Trophoblast cell (in vitro differentiated cells and primary cell): ENCODE data around the gene GDPD5.

Source experiments
- DNase-seq, 2 donors: peaks; one replicate each; pipeline ENCODE4 v3.0.0-alpha.2; 2016
- H2AFZ ChIP-seq: 2 replicates; pipeline ENCODE4 v1.6.1; 2013; ENCODE audit warnings: low read length, moderate library complexity, mild to moderate bottlenecking; ENCODE audit not compliant: insufficient read depth, poor library complexity
- H2AK5ac ChIP-seq: 2 replicates; pipeline ENCODE4 v1.6.1; 2013; ENCODE audit warnings: mild to moderate bottlenecking, low read length
- H2BK120ac ChIP-seq: 2 replicates; pipeline ENCODE4 v1.6.1; 2013; ENCODE audit warnings: low read length, mild to moderate bottlenecking, moderate library complexity; ENCODE audit not compliant: insufficient read depth, poor library complexity
- H2BK12ac ChIP-seq: 2 replicates; pipeline ENCODE4 v1.6.1; 2013; ENCODE audit warnings: mild to moderate bottlenecking, low read length, moderate library complexity
- H2BK5ac ChIP-seq: 2 replicates; pipeline ENCODE4 v1.6.1; 2013; ENCODE audit warnings: low read length, low read depth, moderate library complexity, mild to moderate bottlenecking; ENCODE audit not compliant: poor library complexity
- H3K14ac ChIP-seq: 2 replicates; pipeline ENCODE4 v1.6.1; 2013; ENCODE audit warnings: mild to moderate bottlenecking, low read length
- H3K18ac ChIP-seq: 2 replicates; pipeline ENCODE4 v1.6.1; 2013; ENCODE audit warnings: mild to moderate bottlenecking, low read length
- H3K23ac ChIP-seq: 2 replicates; pipeline ENCODE4 v1.6.1; 2013; ENCODE audit warnings: low read length
- H3K27ac ChIP-seq: 2 replicates; pipeline ENCODE4 v1.5.1; 2013; ENCODE audit warnings: low read depth, mild to moderate bottlenecking, inconsistent platforms, low read length, moderate library complexity
- H3K27me3 ChIP-seq: 2 replicates; pipeline ENCODE4 v1.6.1; 2013; ENCODE audit warnings: inconsistent platforms, mild to moderate bottlenecking, low read length, moderate library complexity; ENCODE audit not compliant: insufficient read depth
- H3K36me3 ChIP-seq, 2 experiments: 1 replicate in 1 of 2; 2 replicates in 1 of 2; pipeline ENCODE4 v1.6.1; 2013; ENCODE audit warnings: low read length in 2 of 2, mild to moderate bottlenecking in 2 of 2, moderate library complexity in 1 of 2; ENCODE audit not compliant: insufficient read depth in 2 of 2, control insufficient read depth in 1 of 2
- H3K4ac ChIP-seq: 2 replicates; pipeline ENCODE4 v1.6.1; 2013; ENCODE audit warnings: low read depth, mild to moderate bottlenecking, low read length, moderate library complexity
- H3K4me1 ChIP-seq, 2 experiments: 1 replicate in 1 of 2; 2 replicates in 1 of 2; pipeline ENCODE4 v1.6.1; 2013; ENCODE audit warnings: low read length in 2 of 2, mild to moderate bottlenecking in 2 of 2, moderate library complexity in 1 of 2; ENCODE audit not compliant: insufficient read depth in 2 of 2, control insufficient read depth in 1 of 2
- H3K4me2 ChIP-seq: 2 replicates; pipeline ENCODE4 v1.6.1; 2013; ENCODE audit warnings: inconsistent platforms, mild to moderate bottlenecking, low read length, moderate library complexity
- H3K4me3 ChIP-seq: 2 replicates; pipeline ENCODE4 v1.5.1; 2013; ENCODE audit warnings: mild to moderate bottlenecking, low read depth, low read length, inconsistent platforms
- H3K79me1 ChIP-seq: one replicate; pipeline ENCODE4 v1.6.1; 2013; ENCODE audit warnings: low read length
- H3K79me2 ChIP-seq: 2 replicates; pipeline ENCODE4 v1.6.1; 2013; ENCODE audit warnings: low read length, mild to moderate bottlenecking; ENCODE audit not compliant: control insufficient read depth, insufficient read depth, poor library complexity
- H3K9ac ChIP-seq: 2 replicates; pipeline ENCODE4 v1.6.1; 2013; ENCODE audit warnings: mild to moderate bottlenecking, low read length
- H3K9me3 ChIP-seq: 2 replicates; pipeline ENCODE4 v1.6.1; 2013; ENCODE audit warnings: low read depth, mild to moderate bottlenecking, control low read depth, inconsistent platforms, low read length; ENCODE audit not compliant: insufficient read depth
- H4K12ac ChIP-seq: 2 replicates; pipeline ENCODE4 v1.6.1; 2013; ENCODE audit warnings: low read depth, mild to moderate bottlenecking, low read length, moderate library complexity
- H4K8ac ChIP-seq: 2 replicates; pipeline ENCODE4 v1.6.1; 2013; ENCODE audit warnings: low read depth, mild to moderate bottlenecking, low read length, moderate library complexity
- H4K91ac ChIP-seq: one replicate; pipeline ENCODE4 v1.6.1; 2013; ENCODE audit warnings: low read depth, mild to moderate bottlenecking, low read length, moderate library complexity
- WGBS: extraction: QIAGEN DNeasy Blood & Tissue Kit; methylation state at CpG from one replicate; pipeline ENCODE4 v1.1.7; 2013; ENCODE audit warnings: missing lambda C conversion rate; ENCODE audit not compliant: insufficient read length, insufficient coverage; ENCODE audit errors: extremely low coverage; 5-methylcytosine and 5-hydroxymethylcytosine counted together

GDPD5 gene

DNA sequence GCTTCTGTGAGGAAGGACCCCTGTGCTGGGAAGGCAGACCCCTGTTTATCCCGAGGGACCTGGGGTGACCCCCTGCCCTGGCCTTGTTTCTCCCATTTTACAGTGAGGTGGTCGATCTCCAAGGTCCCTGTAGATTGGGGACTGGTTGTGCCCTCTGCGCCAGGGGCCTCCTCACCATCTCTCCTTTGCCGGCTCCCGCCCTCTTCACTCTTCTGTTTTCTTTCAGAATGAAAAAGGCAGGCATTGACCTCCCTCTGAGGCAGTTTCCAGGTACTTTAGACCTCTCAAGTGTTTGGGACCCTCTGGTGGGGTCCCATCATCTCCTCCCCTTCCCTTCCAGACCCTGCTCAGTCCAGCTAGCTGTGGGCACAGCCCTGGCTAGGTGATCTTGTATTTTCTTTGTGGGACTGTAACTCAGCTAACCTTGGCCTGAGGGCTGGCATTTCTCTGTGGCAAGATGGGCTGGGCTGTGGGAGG, 37.8 kb upstream of the GDPD5 start:
- Histone ChIP-seq H3K4me1 (peaks cover 42 to 51% of the 10 kb centered on the region in 2 experiments), H3K9ac (peak overlapping the region; percentile 82)
- no CpG with 5 or more reads among the region's 5 CpGs for WGBS

GRCh38 chr11:75562836-75563484, 37.2 kb upstream of the GDPD5 start:
- peak overlapping the region; percentile 71 for H3K18ac ChIP-seq
- no peak overlapping the region for H3K23ac ChIP-seq
- H3K36me3 ChIP-seq, result peaks cover 25 to 35% of the 10 kb centered on the region in 2 experiments
- peaks cover 4% of the 10 kb centered on the region for H3K9me3 ChIP-seq
- H3K79me2 ChIP-seq, result peaks cover 44% of the 10 kb centered on the region
- peak overlapping the region; percentile 81 for H2BK5ac ChIP-seq
- H2AK5ac ChIP-seq, result peak overlapping the region; percentile 96
- peak overlapping the region; percentile 82 for H3K9ac ChIP-seq
- H2BK12ac ChIP-seq, result no peak overlapping the region
- H2BK120ac ChIP-seq, result peak overlapping the region; percentile 78
- H3K27ac ChIP-seq, result peak overlapping the region; percentile 95
- H4K12ac ChIP-seq, result peak overlapping the region; percentile 86
- no CpG with 5 or more reads among the region's 16 CpGs for WGBS
- peak overlapping the region; percentile 91 for H3K4me3 ChIP-seq
- DNase-seq, result peak; percentile 45 to 65
- peak overlapping the region; percentile 98 for H3K4ac ChIP-seq
- H3K27me3 ChIP-seq, result no peaks in the 10 kb centered on the region
- H4K91ac ChIP-seq, result peak overlapping the region; percentile 99
- H2AFZ ChIP-seq, result peak overlapping the region; percentile 40
- peaks cover 43 to 54% of the 10 kb centered on the region in 2 experiments for H3K4me1 ChIP-seq
- H3K14ac ChIP-seq, result peak overlapping the region; percentile 84
- peaks cover 33% of the 10 kb centered on the region for H3K79me1 ChIP-seq
- peak overlapping the region; percentile 76 for H3K4me2 ChIP-seq
- peak overlapping the region; percentile 78 for H4K8ac ChIP-seq

More for the DNA sequence above, 37.8 kb upstream of the GDPD5 start:
- H3K79me1 ChIP-seq, result peaks cover 33% of the 10 kb centered on the region
- DNase-seq, result peak in 1 of 2 donors; percentile 77
- H2BK120ac ChIP-seq, result peak overlapping the region; percentile 78
- H4K8ac ChIP-seq, result peak overlapping the region; percentile 78
- H2AFZ ChIP-seq, result peak overlapping the region; percentile 64
- H2BK12ac ChIP-seq, result peak overlapping the region; percentile 10
- H3K79me2 ChIP-seq, result peaks cover 44% of the 10 kb centered on the region
- peak overlapping the region; percentile 98 for H3K4ac ChIP-seq
- H4K12ac ChIP-seq, result peak overlapping the region; percentile 86
- H3K9me3 ChIP-seq, result peaks cover 4% of the 10 kb centered on the region
- no peaks in the 10 kb centered on the region for H3K27me3 ChIP-seq
- peak overlapping the region; percentile 96 for H2AK5ac ChIP-seq
- no peak overlapping the region for H3K23ac ChIP-seq
- peak overlapping the region; percentile 76 for H3K4me2 ChIP-seq
- peak overlapping the region; percentile 91 for H3K4me3 ChIP-seq
- peaks cover 31 to 41% of the 10 kb centered on the region in 2 experiments for H3K36me3 ChIP-seq
- peak overlapping the region; percentile 95 for H3K27ac ChIP-seq
- peak overlapping the region; percentile 84 for H3K14ac ChIP-seq
- H2BK5ac ChIP-seq, result peak overlapping the region; percentile 81
- H4K91ac ChIP-seq, result peak overlapping the region; percentile 99
- H3K18ac ChIP-seq, result peak overlapping the region; percentile 26

DNA sequence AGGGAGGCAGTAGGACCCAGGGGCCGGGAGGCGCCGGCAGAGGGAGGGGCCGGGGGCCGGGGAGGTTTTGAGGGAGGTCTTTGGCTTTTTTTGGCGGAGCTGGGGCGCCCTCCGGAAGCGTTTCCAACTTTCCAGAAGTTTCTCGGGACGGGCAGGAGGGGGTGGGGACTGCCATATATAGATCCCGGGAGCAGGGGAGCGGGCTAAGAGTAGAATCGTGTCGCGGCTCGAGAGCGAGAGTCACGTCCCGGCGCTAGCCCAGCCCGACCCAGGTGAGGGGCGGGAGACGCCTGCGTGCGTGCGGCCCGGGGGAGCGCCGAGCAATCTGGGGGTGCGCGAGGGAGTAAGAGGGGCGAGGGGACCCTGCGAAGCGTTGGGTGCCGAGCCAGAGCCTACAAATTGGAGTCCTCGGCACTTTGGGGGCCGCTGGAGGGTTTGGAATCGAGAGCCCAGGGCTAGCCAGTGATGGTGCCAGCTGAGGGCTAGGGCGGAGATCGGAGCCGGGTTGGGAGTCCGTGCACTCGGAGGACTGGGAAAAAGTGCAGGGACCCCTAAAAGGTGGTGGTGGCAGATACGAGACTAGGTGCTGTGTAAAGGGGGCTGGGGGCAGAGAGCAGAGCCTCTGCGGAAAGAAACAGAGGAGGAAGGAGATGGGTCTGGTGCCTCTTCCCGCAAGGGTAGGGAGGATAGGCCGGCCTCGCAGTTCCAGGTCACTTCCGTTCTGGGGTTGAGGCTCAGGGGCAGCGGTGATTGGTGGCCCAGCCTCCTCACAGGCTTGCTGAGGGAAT, 36.5 kb upstream of the GDPD5 start, which contains the start of gene SERPINH1:
Gene SERPINH1, plus strand, starts transcription at position 206 of the 788 bp plus-strand sequence. CDS start 4,097 bp downstream, outside the sequence.
- Histone ChIP-seq H4K91ac (peak within 1 kb of the TSS; percentile 99), H3K79me2 (peaks cover 44% of the 10 kb centered on the region), H3K27me3 (no peaks in the 10 kb centered on the region), H3K9me3 (peaks cover 4% of the 10 kb centered on the region), H2BK12ac (peak within 1 kb of the TSS; percentile 70), H2AFZ (peak within 1 kb of the TSS; percentile 81), H3K4me3 (peak within 1 kb of the TSS; percentile 91), H3K4ac (peak within 1 kb of the TSS; percentile 98), H3K4me1 (peaks cover 45 to 54% of the 10 kb centered on the region in 2 experiments), H2BK120ac (peak within 1 kb of the TSS; percentile 90), H3K36me3 (peaks cover 19 to 28% of the 10 kb centered on the region in 2 experiments), H3K9ac (peak within 1 kb of the TSS; percentile 97), H3K79me1 (peaks cover 33% of the 10 kb centered on the region), H3K23ac (no peak within 1 kb of the TSS), H3K14ac (peak within 1 kb of the TSS; percentile 99), H2BK5ac (peak within 1 kb of the TSS; percentile 96), H2AK5ac (peak within 1 kb of the TSS; percentile 71), H3K18ac (peak within 1 kb of the TSS; percentile 98), H3K27ac (peak within 1 kb of the TSS; percentile 95), H4K8ac (peak within 1 kb of the TSS; percentile 97), H3K4me2 (peak within 1 kb of the TSS; percentile 76), H4K12ac (peak within 1 kb of the TSS; percentile 98)
- peak; percentile 69 to 82 for DNase-seq
- no CpG with 5 or more reads among the region's 51 CpGs for WGBS

DNA sequence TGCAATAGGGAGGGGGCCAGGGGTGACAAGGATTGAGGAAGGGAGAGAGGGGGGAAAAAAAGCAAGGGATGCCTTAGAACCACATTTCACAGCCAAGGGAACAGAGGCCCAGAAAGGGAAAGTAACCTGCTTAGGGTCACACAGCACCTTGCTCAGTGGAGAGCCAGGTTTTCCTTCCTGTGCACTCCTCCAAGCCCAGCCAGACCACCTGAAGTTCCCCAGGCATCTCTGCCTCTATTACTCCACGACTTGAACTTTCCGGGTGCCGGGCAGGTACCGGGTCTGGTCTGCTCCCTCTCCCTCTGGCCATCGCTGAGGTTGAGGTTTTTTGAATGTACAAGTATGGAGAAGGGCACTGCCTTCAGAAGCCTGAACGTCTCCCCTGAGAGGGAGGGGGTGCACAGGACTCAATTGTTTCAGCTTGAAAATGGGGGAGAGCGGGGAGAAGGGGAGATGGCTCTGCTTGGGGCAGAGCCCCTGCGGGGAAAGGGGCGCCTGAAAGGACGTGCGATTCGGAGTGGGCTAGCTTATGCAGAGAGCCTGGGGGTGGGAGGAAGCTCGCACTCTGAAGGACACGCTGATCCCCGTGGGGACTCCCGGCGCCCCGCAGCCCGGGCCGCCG, 35.8 kb upstream of the GDPD5 start:
- H3K4me1 ChIP-seq, result peaks cover 45 to 52% of the 10 kb centered on the region in 2 experiments
- DNase-seq, result no peak
- peak overlapping the region; percentile 77 for H3K14ac ChIP-seq
- H3K9ac ChIP-seq, result peak overlapping the region; percentile 18
- peak overlapping the region; percentile 47 for H3K27ac ChIP-seq
- peaks cover 2% of the 10 kb centered on the region for H3K9me3 ChIP-seq
- H4K8ac ChIP-seq, result peak overlapping the region; percentile 97
- peak overlapping the region; percentile 70 for H2BK12ac ChIP-seq
- H2BK5ac ChIP-seq, result peak overlapping the region; percentile 74
- peak overlapping the region; percentile 55 for H2AK5ac ChIP-seq
- H2AFZ ChIP-seq, result peak overlapping the region; percentile 81
- H3K27me3 ChIP-seq, result no peaks in the 10 kb centered on the region
- H3K36me3 ChIP-seq, result peaks cover 13 to 21% of the 10 kb centered on the region in 2 experiments
- peak overlapping the region; percentile 84 for H3K18ac ChIP-seq
- H2BK120ac ChIP-seq, result peak overlapping the region; percentile 87
- H3K79me2 ChIP-seq, result peaks cover 40% of the 10 kb centered on the region
- H4K91ac ChIP-seq, result peak overlapping the region; percentile 96
- H3K4me3 ChIP-seq, result peak overlapping the region; percentile 51
- H3K23ac ChIP-seq, result no peak overlapping the region
- no CpG with 5 or more reads among the region's 21 CpGs for WGBS
- H3K4ac ChIP-seq, result peak overlapping the region; percentile 70
- H3K79me1 ChIP-seq, result peaks cover 33% of the 10 kb centered on the region
- peak overlapping the region; percentile 76 for H3K4me2 ChIP-seq
- H4K12ac ChIP-seq, result peak overlapping the region; percentile 92
